GM12878 (cell line): Measurements from ENCODE around the gene SLC28A1. TPM values are rescaled to one million over a fixed set of nuclear protein-coding genes. Genes with fewer than 3 reads are reported as not detected.

Experiments used
- CHD1 ChIP-seq: IDR thresholded peaks from 2 replicates; pipeline ENCODE4 v1.6.1; 2012; ENCODE audit warnings: low read depth, low read length, improper control_type of control experiment
- CTCF ChIP-seq, 3 experiments: IDR thresholded peaks in 2 of 3; conservative IDR thresholded peaks in 1 of 3; 2 replicates each; pipeline ENCODE4 v1.5.1; 2011; ENCODE audit warnings: low read depth in 3 of 3, low read length in 3 of 3, mild to moderate bottlenecking in 3 of 3, control low read depth in 2 of 3, moderate library complexity in 2 of 3, inconsistent platforms in 1 of 3, mixed read lengths in 1 of 3; ENCODE audit not compliant: control insufficient read depth in 2 of 3, insufficient read depth in 1 of 3; ENCODE audit errors: extremely low read depth in 1 of 3
- DPF2 ChIP-seq: fragments of 450-650 bp; IDR thresholded peaks from 2 replicates; pipeline ENCODE4 v1.6.1; 2017; ENCODE audit warnings: mild to moderate bottlenecking
- FOXM1 ChIP-seq: IDR thresholded peaks from 2 replicates; pipeline ENCODE4 v1.6.1; 2012; ENCODE audit warnings: low read depth, mild to moderate bottlenecking, inconsistent platforms, low read length, moderate library complexity
- HDAC2 ChIP-seq: fragments of 200-600 bp; sonication (generic); IDR thresholded peaks from 2 replicates; pipeline ENCODE4 v1.6.1; 2017
- HSF1 ChIP-seq: fragments of 150-350 bp; IDR thresholded peaks from 2 replicates; pipeline ENCODE4 v1.6.1; 2014; ENCODE audit warnings: mild to moderate bottlenecking, low read depth, low read length
- IRF3 ChIP-seq: fragments of 450-650 bp; IDR thresholded peaks from 2 replicates; pipeline ENCODE4 v1.6.1; 2014; ENCODE audit warnings: mild to moderate bottlenecking
- KAT2A ChIP-seq: conservative IDR thresholded peaks from 2 replicates; pipeline ENCODE4 v1.6.1; 2011; ENCODE audit warnings: low read depth, low read length; ENCODE audit not compliant: control insufficient read depth
- KLF5 ChIP-seq: fragments of 450-650 bp; IDR thresholded peaks from 2 replicates; pipeline ENCODE4 v1.6.1; 2014; ENCODE audit warnings: mild to moderate bottlenecking; ENCODE audit not compliant: partially characterized antibody
- MXI1 ChIP-seq: fragments of 150-350 bp; IDR thresholded peaks from 2 replicates; pipeline ENCODE4 v1.6.1; 2011; ENCODE audit warnings: low read depth, mild to moderate bottlenecking, inconsistent platforms, low read length, improper control_type of control experiment
- NR2C2 ChIP-seq: IDR thresholded peaks from 2 replicates; pipeline ENCODE4 v1.6.1; 2011; ENCODE audit warnings: borderline replicate concordance, low read depth; ENCODE audit not compliant: control insufficient read depth, insufficient read length
- POLR2AphosphoS2 ChIP-seq: IDR thresholded peaks from 2 replicates; pipeline ENCODE4 v1.6.1; 2011; ENCODE audit warnings: low read depth, mild to moderate bottlenecking, low read length, improper control_type of control experiment, moderate library complexity
- POLR2AphosphoS5 ChIP-seq: IDR thresholded peaks from 2 replicates; pipeline ENCODE4 v1.6.1; 2011; ENCODE audit warnings: mild to moderate bottlenecking, low read length, inconsistent platforms
- RBBP5 ChIP-seq: fragments of 200-600 bp; sonication (generic); conservative IDR thresholded peaks from 2 replicates; pipeline ENCODE4 v1.6.1; 2016
- REST ChIP-seq: IDR thresholded peaks from 2 replicates; pipeline ENCODE4 v1.6.1; 2012; ENCODE audit warnings: mild to moderate bottlenecking, low read depth, low read length
- SPI1 ChIP-seq: IDR thresholded peaks from 2 replicates; pipeline ENCODE4 v1.6.1; 2011; ENCODE audit warnings: low read depth, mild to moderate bottlenecking, low read length, moderate library complexity, borderline replicate concordance; ENCODE audit not compliant: insufficient read depth
- TBL1XR1 ChIP-seq: IDR thresholded peaks from 2 replicates; pipeline ENCODE4 v1.6.1; 2012; ENCODE audit warnings: low read depth, low read length, improper control_type of control experiment
- YY1 ChIP-seq: IDR thresholded peaks from 2 replicates; pipeline ENCODE4 v1.6.1; 2011; ENCODE audit warnings: low read depth, mild to moderate bottlenecking, low read length
- ZBTB11 ChIP-seq: fragments of 450-650 bp; formaldehyde crosslinking; IDR thresholded peaks from 2 replicates; pipeline ENCODE4 v1.5.0; 2022; ENCODE audit warnings: mild to moderate bottlenecking, missing genetic modification characterization
- polyA plus RNA-seq, 11 experiments: library from polyadenylated mRNA; depleted of rRNA in 4 of 11; unstranded in 6 of 11; stranded (reverse) in 5 of 11; fragments of >200 nt; fragmentation: Nextera tagmentation in 4 of 11; fragmentation: Illumina TruSeq in 1 of 11; extraction: Ambion mirVana in 4 of 11; extraction: Trizol in 1 of 11; gene quantifications; 1 replicate in 1 of 11; 2 replicates in 10 of 11; pipeline versions ENCODE4 v1.2.1 to v1.2.3, GENCODE V29; 2011 to 2016; ENCODE audit warnings: inconsistent platforms in 2 of 11, missing spikeins in 2 of 11, low read depth in 1 of 11
- total RNA-seq, 4 experiments: library from RNA; depleted of rRNA in 3 of 4; stranded (reverse); fragments of >200 nt in 3 of 4; fragmentation: Illumina TruSeq in 1 of 4; extraction: Trizol in 1 of 4; gene quantifications; 2 replicates each; pipeline versions ENCODE4 v1.2.1 to v1.2.3, GENCODE V29; 2013 to 2021

SLC28A1 gene
- total and polyA plus RNA-seq, 10 of the 15 experiments (the other 5 are each of a cell fraction or from before 2014, with no cell fraction given): not detected

- TF ChIP-seq ZBTB11 (CRISPR knock-in tag): no peak
- no peak for TF ChIP-seq CHD1
- TF ChIP-seq HDAC2: no peak
- TF ChIP-seq KLF5: peak; percentile 84
- 0 out of 2 replicates have a peak, but pooled peaks have one; percentile 13 for TF ChIP-seq IRF3
- TF ChIP-seq REST: no peak
- TF ChIP-seq YY1: peak; percentile 89
- peak; percentile 90 for TF ChIP-seq DPF2
- TF ChIP-seq POLR2AphosphoS5: no peak; the same call in none of the 2 replicates
- peak; percentile 44 for TF ChIP-seq MXI1
- TF ChIP-seq FOXM1: no peak
- TF ChIP-seq CTCF (IDR thresholded peaks at IDR 0.05 in 2 of 3, conservative IDR thresholded peaks at IDR 0.05 in 1 of 3; ENCODE audit: control insufficient read depth in 2 of 3, extremely low read depth in 1 of 3, insufficient read depth in 1 of 3, low read depth in 3 of 3, low read length in 3 of 3): no peak
- no peak for TF ChIP-seq SPI1
- TF ChIP-seq RBBP5: no peak
- TF ChIP-seq HSF1: no peak
- TF ChIP-seq TBL1XR1: no peak
- TF ChIP-seq NR2C2: no peak
- no peak for TF ChIP-seq KAT2A
- TF ChIP-seq POLR2AphosphoS2: 0 out of 2 replicates have a peak, but pooled peaks have one; percentile 25
These were observed 96.7 kb downstream of the SLC28A1 start (continued) for GRCh38 chr15:84981054-84981710.
